ENCODE data around the gene MED13. TPM values are rescaled to one million over a fixed set of nuclear protein-coding genes. Genes with fewer than 3 reads are reported as not detected.

Gene MED13, protein sequence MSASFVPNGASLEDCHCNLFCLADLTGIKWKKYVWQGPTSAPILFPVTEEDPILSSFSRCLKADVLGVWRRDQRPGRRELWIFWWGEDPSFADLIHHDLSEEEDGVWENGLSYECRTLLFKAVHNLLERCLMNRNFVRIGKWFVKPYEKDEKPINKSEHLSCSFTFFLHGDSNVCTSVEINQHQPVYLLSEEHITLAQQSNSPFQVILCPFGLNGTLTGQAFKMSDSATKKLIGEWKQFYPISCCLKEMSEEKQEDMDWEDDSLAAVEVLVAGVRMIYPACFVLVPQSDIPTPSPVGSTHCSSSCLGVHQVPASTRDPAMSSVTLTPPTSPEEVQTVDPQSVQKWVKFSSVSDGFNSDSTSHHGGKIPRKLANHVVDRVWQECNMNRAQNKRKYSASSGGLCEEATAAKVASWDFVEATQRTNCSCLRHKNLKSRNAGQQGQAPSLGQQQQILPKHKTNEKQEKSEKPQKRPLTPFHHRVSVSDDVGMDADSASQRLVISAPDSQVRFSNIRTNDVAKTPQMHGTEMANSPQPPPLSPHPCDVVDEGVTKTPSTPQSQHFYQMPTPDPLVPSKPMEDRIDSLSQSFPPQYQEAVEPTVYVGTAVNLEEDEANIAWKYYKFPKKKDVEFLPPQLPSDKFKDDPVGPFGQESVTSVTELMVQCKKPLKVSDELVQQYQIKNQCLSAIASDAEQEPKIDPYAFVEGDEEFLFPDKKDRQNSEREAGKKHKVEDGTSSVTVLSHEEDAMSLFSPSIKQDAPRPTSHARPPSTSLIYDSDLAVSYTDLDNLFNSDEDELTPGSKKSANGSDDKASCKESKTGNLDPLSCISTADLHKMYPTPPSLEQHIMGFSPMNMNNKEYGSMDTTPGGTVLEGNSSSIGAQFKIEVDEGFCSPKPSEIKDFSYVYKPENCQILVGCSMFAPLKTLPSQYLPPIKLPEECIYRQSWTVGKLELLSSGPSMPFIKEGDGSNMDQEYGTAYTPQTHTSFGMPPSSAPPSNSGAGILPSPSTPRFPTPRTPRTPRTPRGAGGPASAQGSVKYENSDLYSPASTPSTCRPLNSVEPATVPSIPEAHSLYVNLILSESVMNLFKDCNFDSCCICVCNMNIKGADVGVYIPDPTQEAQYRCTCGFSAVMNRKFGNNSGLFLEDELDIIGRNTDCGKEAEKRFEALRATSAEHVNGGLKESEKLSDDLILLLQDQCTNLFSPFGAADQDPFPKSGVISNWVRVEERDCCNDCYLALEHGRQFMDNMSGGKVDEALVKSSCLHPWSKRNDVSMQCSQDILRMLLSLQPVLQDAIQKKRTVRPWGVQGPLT (N-terminal part only)
- total RNA-seq = 10 to 100 TPM; 23.3 to 59.1 (median 40.2) TPM
- 1 to 10 TPM; 5.6 to 9.8 TPM for polyA plus RNA-seq
- long read RNA-seq, donor 1, partial matches to known transcripts = 1 of 5 reads
- long read RNA-seq, donor 1, other reads (novel, unspliced or antisense) = 4 of 5 reads
- long read RNA-seq, donor 2, partial matches to known transcripts = 2 of 6 reads
- long read RNA-seq, donor 2, other reads (novel, unspliced or antisense) = 4 of 6 reads
- long read RNA-seq, donor 3, partial matches to known transcripts = 2 of 3 reads
- long read RNA-seq, donor 3, other reads (novel, unspliced or antisense) = 1 of 3 reads

DNA sequence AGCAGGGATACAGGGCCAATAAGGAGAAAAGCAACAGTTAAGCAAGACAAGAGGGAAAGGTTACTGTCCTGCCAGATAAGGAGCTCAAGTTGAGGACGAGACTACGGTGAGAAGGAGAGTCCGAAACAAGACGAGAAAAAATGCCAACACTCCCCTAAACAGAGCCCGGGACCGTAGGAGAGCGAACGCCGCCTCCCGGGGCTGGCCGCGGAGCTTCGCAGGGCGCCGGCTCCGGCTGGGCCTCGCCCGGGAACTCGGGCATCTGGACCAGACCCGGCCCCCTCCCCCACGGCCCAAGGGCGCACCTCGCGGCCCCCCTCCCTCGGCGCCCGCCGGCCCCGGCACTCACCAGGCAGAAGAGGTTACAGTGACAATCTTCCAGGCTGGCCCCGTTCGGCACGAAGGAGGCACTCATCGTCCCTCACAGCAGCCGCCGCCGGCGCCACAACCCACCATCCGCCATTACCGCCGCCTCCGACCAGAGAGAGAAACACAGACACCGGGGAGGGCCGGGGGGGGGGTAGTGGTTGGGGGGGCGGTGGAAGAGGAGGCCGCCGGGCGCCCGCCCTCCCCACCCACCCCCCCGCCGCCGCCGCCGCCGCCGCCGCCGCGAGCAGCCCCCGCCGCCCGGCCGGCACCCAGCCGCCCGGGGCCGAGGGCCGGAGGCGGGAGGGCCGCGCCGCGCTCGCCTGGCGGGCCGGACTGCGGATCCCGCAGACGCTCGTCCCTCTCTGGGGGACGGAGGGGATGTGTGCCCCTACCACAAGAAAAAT lies at the start of gene MED13:
Gene MED13 (minus strand): TSS at position 488 of the 773 bp plus-strand sequence. CDS start 73 bp downstream, at position 415.
- TF ChIP-seq, protein P1, sequence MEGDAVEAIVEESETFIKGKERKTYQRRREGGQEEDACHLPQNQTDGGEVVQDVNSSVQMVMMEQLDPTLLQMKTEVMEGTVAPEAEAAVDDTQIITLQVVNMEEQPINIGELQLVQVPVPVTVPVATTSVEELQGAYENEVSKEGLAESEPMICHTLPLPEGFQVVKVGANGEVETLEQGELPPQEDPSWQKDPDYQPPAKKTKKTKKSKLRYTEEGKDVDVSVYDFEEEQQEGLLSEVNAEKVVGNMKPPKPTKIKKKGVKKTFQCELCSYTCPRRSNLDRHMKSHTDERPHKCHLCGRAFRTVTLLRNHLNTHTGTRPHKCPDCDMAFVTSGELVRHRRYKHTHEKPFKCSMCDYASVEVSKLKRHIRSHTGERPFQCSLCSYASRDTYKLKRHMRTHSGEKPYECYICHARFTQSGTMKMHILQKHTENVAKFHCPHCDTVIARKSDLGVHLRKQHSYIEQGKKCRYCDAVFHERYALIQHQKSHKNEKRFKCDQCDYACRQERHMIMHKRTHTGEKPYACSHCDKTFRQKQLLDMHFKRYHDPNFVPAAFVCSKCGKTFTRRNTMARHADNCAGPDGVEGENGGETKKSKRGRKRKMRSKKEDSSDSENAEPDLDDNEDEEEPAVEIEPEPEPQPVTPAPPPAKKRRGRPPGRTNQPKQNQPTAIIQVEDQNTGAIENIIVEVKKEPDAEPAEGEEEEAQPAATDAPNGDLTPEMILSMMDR (IDR thresholded peaks at IDR 0.05) = peak in 1 of 12 donors; percentile 18
- TF ChIP-seq POLR2A (IDR thresholded peaks at IDR 0.05) = no peak
- Histone ChIP-seq H3K36me3 (peaks cover 0 to 23% (median 19%) of the 10 kb centered on the region in 9 donors), H3K27ac (peak within 1 kb of the TSS; percentile 93 to 100 (median 99)), H3K27me3 (no peaks in the 10 kb centered on the region), H3K4me3 (peak within 1 kb of the TSS; percentile 79 to 98 (median 95)), H3K4me1 (peaks cover 9 to 42% (median 29%) of the 10 kb centered on the region in 12 donors), H3K9me3 (no peaks in the 10 kb centered on the region)
- intact Hi-C loops (cut with DNase I) = loop anchor here in 8 of 10 donors (2.0 to 10.0 kb wide), 5 partner anchors 136 to 650 kb away; partner anchors contain the start of genes INTS2 (in 5 of the 8) and BRIP1 (in 1 of the 8)
- DNase-seq (peak; percentile 67 to 81 (median 73)), ATAC-seq (peak in 3 of 4 donors; percentile 44 to 77 (median 71))
- 0 to 1% (median 0%) methylated on average over 30 to 79 of the region's 79 CpGs for whole genome bisulfite sequencing, 4 donors

DNA sequence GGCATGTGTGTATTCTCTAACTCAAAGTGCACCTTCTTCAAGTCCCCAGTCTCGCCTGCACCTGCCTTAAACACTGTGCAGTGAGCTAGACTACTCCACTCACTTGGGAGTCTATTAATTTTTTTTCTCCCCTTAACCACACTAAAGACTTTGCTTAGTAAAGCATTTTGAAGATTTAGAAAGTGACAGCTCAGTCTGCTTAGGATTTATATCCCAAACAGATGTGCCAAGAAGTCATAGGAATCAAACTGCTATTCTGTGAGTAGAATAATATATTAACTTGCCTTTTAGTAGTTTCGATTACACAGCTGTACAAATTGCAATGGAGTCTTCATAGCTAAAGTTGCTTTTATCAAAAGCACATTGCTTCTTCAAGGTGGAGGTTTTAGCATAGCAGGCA lies 47.2 kb upstream of the MED13 start:
- no peak overlapping the region for H3K27ac ChIP-seq
- peaks cover 0 to 7% (median 0%) of the 10 kb centered on the region in 9 donors for H3K27me3 ChIP-seq
- ATAC-seq = no peak
- intact Hi-C loops (cut with DNase I) = no loop called here
- no peaks in the 10 kb centered on the region for H3K4me1 ChIP-seq
- no peak for TF ChIP-seq POLR2A (IDR thresholded peaks at IDR 0.05)
- TF ChIP-seq, protein P1 (IDR thresholded peaks at IDR 0.05) = no peak
- H3K36me3 ChIP-seq = no peaks in the 10 kb centered on the region
- no peak overlapping the region for H3K4me3 ChIP-seq
- DNase-seq = no peak
- WGBS, 4 donors = 83 to 90% (median 87%) methylated on average over 2 of the region's 2 CpGs
- H3K9me3 ChIP-seq = peaks cover 0 to 6% (median 0%) of the 10 kb centered on the region in 12 donors

DNA sequence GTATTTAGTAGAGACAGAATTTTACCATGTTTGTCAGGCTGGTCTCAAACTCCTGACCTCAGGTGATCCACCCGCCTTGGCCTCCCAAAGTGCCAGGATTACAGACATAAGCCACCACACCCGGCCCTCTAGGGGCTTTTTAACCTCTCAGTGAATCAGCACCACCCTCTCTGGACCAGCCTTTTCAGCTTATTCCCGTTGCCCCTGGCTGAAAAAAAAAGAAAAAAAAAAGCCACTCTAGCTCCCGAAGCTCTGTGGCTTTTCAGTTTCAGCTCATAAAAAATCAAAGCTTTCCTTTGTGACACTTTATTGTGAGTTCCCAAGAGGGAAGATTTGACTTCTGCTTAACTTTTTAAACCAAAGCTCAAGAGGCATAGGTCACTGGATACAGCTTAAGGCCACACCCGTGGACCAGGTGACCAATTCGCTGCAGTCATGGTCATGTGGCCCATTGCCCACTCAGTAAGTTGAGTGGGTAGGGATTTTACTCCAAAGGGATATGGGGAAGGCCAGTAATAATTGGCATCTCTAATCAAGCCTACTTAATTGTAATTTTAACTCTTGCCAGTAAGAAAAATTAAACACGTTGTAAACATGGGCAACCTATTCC lies 46.6 kb upstream of the MED13 start:
- TF ChIP-seq, protein P1 (IDR thresholded peaks at IDR 0.05) = no peak
- no peak for TF ChIP-seq POLR2A (IDR thresholded peaks at IDR 0.05)
- H3K27me3 ChIP-seq = peaks cover 0 to 7% (median 0%) of the 10 kb centered on the region in 9 donors
- intact Hi-C loops (cut with DNase I) = no loop called here
- no peaks in the 10 kb centered on the region for H3K36me3 ChIP-seq
- ATAC-seq (no peak), DNase-seq (no peak)
- no peak overlapping the region for H3K4me3 ChIP-seq
- H3K9me3 ChIP-seq = peaks cover 0 to 6% (median 0%) of the 10 kb centered on the region in 12 donors
- no peaks in the 10 kb centered on the region for H3K4me1 ChIP-seq
- no peak overlapping the region for H3K27ac ChIP-seq
- 58 to 67% (median 62%) methylated on average over 7 of the region's 7 CpGs for WGBS, 4 donors
